Hepatocyte (in vitro differentiated cells): ENCODE data around the gene NEMP1.

Experiments used
- CTCF ChIP-seq: fragments of 200-600 bp; sonication (generic); IDR thresholded peaks from 2 replicates; pipeline ENCODE4 v1.5.1; 2016; ENCODE audit warnings: antibody characterized with exemption, mild to moderate bottlenecking; ENCODE audit not compliant: poor library complexity
- EZH2phosphoT487 ChIP-seq: fragments of 200-600 bp; sonication (generic); IDR thresholded peaks from one replicate; pipeline ENCODE4 v1.6.1; 2018; ENCODE audit warnings: antibody characterized with exemption, mild to moderate bottlenecking, low read depth, moderate library complexity; ENCODE audit not compliant: unreplicated experiment, severe bottlenecking

GRCh38 chr12:57040211-57040610, 38.4 kb downstream of the NEMP1 start:
- TF ChIP-seq CTCF (no peak), EZH2phosphoT487 (no peak)
